Keratinocyte (primary cell): ENCODE measurements around the gene AP1M1.

Experiments used
- EZH2 ChIP-seq: IDR thresholded peaks from one replicate; pipeline ENCODE4 v1.6.1; 2012; ENCODE audit warnings: inconsistent platforms, mild to moderate bottlenecking, low read length, moderate library complexity
- TF ChIP-seq, protein P1 (sequence below), 3 experiments: IDR thresholded peaks in 1 of 3; conservative IDR thresholded peaks in 1 of 3; optimal IDR thresholded peaks in 1 of 3; 2 replicates in 2 of 3; 3 replicates in 1 of 3; pipeline versions ENCODE3 to v1.5.1; 2011; ENCODE audit warnings: low read length in 3 of 3, mild to moderate bottlenecking in 3 of 3, moderate library complexity in 2 of 3, control low read depth in 1 of 3, inconsistent platforms in 1 of 3; ENCODE audit not compliant: insufficient read depth in 2 of 3; ENCODE audit errors: extremely low read depth in 1 of 3

DNA sequence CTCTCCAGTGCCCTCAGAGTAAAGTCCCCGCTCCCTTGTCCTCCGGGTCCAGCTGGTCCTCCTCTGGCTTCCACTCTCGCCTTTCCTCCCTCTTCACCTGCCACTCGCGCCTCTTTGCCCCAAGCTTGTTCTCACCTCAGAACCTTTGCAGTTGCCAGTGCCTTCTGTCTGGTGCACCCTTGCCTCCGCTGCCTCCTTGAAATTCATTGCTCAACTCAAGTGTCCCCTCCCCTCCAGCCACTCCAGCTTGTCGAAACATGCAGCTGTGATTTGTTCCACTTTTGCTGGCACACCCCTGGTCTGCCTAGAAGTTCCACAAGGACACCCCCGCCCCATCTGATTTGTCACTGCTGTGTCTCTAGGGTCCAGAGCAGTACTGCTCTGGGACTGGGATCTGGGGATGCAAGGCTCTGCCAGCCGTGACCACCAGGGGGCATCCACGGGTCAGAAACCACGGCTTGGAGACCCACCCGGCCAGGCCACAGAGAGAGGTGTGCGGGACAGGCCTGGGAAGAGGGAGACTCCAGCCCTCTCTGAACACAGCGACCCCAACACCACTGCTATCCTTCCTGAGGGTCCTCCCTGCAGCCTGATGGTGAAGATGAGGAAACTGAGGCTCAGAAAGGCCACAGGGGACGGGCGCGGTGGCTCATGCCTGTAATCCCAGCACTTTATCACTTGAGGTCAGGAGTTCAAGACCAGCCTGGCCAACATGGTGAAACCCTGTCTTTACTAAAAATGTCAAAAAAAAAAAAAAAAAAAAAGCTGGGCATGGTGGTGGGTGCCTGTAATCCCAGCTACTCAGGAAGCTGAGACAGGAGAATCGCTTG, 49.9 kb downstream of the AP1M1 start:
- TF ChIP-seq, protein P1, sequence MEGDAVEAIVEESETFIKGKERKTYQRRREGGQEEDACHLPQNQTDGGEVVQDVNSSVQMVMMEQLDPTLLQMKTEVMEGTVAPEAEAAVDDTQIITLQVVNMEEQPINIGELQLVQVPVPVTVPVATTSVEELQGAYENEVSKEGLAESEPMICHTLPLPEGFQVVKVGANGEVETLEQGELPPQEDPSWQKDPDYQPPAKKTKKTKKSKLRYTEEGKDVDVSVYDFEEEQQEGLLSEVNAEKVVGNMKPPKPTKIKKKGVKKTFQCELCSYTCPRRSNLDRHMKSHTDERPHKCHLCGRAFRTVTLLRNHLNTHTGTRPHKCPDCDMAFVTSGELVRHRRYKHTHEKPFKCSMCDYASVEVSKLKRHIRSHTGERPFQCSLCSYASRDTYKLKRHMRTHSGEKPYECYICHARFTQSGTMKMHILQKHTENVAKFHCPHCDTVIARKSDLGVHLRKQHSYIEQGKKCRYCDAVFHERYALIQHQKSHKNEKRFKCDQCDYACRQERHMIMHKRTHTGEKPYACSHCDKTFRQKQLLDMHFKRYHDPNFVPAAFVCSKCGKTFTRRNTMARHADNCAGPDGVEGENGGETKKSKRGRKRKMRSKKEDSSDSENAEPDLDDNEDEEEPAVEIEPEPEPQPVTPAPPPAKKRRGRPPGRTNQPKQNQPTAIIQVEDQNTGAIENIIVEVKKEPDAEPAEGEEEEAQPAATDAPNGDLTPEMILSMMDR (optimal IDR thresholded peaks at IDR 0.05 in 1 of 3, IDR thresholded peaks at IDR 0.05 in 1 of 3, conservative IDR thresholded peaks at IDR 0.05 in 1 of 3; ENCODE audit: extremely low read depth in 1 of 3, insufficient read depth in 2 of 3, low read length in 3 of 3) = peak; percentile 91 to 97 (median 96)
- no peak for TF ChIP-seq EZH2
